HL-60/S4 treated with phorbol 12-myristate 13-acetate at 8.2 ng/mL for 4 days and 3 days (cell line): ENCODE data around the gene LCAT.

Experiments
- in situ Hi-C: fragments of 300-500 bp; cut with MboI; formaldehyde crosslinking; loops from 2 replicates; pipeline ENCODE4 v1.15.0; 2022; ENCODE audit warnings: low sequenced_read_pairs

The LCAT gene

DNA sequence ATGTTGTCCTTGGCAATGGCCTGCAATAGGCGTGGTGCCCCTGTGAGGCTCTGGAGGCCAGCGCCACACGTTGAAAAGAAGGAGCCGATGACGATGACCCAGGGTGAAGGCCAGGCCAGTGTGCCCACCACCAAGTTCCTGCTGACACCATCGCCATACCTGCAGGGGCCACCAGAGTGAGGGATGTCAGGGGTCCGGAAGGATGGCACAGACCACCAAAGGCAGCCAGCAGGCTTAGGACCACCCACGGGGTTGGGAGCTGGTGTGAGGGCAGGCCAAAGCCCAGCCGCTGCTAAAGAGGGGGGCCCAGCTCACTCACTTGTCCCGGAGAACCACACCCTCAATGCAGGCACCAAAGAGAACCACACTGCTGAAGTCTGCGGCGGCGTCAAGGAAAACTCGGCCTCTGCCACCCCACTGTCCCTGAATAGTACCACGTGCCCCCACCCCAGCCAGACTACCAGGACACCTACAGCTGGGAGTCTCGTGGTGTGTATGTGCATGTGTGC is 6.5 kb upstream of the LCAT start:
- in situ Hi-C loops = no loop called here

DNA sequence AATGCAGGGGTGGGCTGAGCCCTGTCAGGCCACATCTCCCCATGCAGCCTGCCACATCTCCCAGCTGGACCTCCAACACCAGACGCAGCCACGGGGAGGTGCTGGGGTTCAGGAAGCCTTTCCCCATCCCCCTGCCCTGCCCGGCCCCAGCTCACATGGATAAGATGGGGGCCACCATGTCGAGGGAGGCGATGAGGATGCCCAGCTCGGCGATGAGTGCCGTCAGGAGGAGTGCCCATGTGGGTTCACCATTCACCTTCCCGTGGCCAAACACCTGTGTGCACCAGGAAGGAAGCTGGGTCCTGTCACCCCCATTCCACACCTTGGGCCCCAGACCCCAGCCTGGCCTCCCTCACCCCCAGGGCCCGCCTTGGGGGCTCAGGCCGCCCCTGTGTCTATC is 5.7 kb upstream of the LCAT start:
- in situ Hi-C loops = no loop called here

DNA sequence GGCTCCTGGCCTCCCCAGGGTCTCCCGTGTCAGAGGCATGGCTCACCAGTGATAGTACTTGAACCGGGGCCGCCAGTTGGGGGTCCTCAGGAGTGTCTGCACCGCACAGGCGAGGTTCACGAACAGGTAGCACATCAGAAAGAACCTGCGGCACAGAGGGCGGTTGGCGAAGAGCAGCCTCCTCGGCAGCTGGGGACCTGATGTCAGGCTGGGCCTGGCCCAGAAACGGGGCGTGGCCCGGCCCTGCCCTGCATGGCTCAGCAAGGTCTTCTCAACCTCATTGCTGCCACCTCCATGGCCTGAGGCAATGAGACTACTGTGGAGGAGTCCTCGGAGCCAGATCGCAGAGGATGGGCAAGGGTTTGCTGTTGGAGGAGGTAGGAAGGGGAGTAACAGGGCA is 4.1 kb upstream of the LCAT start:
- in situ Hi-C loops = no loop called here

DNA sequence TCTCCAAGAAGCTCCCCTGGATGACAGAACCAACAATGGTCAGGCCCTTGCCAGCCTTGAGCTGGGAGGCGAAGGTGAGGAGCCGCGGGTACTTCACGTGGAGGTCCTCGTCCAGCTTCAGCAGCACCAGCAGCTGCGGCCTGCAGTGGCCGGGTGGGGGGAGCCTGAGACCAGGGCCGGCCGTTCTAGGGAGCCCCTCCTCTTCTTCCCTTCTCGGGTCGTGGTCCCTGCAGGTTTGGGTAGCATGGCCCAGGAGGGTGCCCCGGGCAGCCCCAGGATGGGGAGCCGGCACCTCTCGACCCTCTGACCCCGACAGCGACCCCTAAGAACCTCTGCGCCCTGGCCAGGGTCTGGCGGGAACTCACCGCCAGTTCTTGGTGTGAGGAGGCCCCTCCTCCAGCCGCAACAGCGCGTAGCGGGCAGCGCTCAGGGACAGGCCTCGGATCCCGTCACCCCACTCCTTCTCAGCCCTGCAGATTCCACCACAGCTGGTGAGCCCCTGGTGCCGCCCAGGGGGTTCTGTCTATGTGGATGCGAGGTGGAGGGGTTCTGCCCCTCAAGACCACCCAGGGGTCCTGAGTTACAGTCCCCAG is 3.1 kb upstream of the LCAT start:
- in situ Hi-C loops = no loop called here

DNA sequence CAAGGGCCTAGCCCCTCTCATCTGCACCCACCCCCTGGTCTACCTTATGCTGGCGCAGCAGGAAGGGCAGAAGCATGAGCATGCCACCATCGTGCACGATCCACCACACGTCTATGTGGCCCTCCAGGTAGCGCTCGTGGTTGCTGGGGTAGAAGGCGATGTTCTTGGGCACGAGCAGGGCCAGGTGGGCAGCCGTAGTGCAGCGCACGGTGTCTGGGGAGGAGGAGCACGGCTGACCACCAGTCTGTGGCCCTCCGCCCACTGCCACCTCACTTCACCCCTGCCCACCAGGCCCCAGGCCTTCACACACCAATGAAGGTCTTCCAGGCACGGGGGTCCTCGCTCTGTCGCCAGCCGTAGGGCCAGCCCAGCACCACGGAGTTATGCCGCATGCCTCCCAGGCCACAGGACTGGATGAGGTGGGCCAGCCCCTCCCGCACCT is 2.2 kb upstream of the LCAT start:
- in situ Hi-C loops = no loop called here

DNA sequence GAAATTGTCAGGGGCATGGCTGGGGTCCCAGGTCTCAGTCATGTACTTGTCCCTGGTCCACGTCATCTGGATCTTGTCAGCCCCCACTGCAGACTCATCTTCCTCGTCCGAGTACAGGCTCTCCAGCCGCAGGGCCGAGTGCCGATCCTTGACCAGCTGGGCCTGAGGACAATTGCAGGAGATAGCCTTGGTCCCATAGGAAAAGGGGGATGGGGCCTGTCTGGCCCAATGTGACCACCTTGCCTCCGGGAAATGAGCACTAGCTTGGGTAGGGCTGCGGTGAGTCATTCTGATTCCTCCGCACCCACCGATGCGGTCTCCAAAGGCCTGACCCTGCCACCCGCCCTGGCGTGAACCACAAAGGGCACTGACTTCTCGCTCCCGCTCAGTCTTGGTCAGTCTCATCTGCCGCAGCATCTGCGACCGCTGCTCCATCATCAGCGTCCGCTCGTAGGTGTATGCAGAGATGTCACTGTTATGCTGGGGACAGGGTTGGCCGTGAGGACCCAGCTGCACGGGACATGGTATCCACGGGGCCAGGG is 1.5 kb upstream of the LCAT start:
- in situ Hi-C loops = no loop called here

DNA sequence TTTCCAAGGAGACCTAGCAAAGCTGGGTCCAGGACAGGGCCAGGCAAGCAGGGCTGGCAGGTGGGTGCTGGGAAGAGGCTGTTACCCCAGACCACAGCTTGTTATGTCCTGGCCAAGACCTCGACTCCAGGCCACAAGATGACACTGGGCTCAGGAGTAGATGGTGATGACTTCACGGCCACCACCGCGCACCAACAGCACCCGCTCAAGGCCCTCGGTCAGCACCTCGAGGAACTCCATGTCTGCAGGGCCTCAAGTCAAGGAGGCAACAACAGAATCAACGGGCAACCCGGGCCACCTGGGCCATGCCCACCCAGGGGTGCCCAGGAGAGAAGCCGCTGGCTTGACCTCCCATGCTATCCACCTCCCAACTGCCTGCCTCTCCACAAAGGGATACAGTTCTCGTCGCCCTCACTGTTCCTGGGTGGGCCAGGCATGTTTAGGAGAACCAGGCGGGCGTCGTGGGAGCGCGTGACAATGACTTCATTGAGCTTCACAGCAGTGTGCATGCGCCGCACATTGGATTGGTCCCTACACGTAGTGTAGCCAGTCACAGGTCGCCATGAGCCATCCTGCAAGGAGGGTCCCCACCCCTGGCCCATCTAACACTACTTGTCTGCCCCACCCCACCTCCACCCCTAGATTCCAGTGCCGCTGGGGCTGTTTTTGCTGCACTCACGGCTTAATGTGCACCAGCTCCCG is 921 bp upstream of the LCAT start:
- in situ Hi-C loops = no loop called here

DNA sequence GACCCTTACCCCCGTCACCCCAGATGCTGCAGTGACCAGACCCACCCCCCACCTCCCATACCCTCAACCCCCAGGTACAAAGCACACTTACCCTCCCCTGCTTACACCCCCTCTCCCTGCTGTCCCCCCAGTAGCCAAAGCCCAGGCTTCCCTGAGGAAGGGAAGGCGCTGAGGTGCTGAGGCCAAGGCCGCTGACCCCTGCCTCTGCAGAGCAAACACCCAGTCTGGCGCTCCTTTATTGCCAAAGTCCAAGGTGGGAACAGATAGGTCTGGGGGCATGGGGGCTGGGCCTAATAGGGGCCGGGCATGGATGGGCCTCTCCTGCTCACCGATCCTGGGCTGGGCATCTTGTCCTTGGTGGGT is 683 bp downstream of the LCAT start:
- in situ Hi-C loops = no loop called here

DNA sequence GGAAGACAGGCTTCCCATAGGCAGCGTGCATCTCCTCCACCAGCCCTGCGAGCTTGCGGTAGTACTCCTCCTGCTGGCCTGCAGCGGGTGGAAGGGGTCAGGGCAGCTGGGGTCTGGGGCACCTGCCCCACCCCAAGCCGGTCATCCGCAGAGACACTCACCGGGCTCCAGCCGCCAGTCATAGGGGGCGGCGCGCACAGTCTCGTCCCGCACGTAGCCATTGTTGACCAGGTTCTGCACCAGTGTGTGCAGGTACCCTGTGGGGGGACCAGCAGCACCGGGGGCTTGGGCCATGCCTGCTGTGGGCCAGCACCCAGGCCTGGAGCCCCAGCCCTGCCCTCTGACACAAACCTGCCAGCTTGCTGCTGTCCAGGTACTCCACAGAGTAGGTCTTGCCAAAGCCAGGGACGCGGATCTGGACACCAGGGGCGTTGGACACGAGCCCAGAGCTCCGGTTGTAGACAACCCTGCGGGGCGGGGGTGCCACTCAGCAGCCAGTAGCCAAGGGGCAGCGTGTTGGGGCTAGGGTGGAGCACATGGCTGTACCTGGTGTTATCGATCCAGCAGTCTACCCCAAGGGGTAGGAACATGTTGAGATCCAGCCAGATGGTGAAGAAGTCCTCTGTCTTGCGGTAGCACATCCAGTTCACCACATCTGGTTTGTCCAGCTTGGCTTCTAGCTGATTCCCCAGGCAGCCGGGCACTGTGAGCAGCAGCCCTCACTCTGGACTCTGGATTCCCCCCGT is 1.2 kb downstream of the LCAT start:
- in situ Hi-C loops = no loop called here

DNA sequence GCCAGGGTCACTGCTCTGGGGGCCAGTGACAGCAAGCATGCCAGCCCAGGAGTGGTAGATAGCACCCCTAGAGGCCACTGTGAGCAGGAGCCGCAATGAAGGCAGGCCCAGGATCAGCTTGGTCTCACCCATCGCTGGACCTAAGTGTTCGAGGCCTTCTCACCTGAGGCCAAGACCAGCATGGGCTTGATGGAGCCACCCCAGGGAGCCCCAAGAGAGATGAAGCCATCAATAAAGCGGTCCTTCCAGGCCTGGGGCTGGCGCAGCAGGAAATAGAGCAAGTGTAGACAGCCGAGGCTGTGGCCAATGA is 1.8 kb downstream of the LCAT start:
- in situ Hi-C loops = no loop called here

DNA sequence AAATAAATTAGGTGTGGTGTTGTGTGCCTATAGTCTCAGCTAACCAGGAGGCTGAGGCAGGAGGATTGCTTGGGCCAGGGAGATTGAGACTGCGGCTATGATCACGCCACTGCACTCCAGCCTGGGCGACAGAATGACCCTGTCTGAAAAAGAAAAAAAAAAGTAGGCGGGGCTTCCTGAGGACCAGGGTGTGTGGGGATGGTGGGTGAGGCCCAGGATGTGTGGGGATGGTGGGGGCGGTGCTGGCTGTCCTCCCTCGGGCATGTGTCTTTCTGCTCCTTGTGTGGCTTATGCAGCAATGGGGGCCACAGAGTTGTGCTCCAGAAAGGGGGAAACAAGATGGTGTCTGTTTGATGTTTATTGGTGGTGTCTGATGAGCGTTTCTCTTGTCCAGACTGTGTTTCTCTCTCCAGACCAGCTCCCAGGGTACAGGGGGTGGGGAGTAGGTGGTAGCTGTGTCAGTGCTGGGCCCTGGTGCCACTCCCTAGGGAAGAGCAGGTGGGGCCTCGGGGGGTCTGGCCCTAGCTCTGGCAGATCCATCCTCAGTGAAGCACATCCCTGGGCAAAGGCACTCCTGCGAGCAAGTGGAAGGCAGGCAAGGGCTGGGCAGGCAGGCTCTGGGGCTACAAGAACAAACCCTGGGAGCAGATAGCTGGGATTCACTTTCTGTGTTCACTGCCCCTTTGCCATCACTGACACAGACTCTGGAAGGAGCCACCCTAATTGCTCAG is 2.3 kb downstream of the LCAT start:
- in situ Hi-C loops = no loop called here

DNA sequence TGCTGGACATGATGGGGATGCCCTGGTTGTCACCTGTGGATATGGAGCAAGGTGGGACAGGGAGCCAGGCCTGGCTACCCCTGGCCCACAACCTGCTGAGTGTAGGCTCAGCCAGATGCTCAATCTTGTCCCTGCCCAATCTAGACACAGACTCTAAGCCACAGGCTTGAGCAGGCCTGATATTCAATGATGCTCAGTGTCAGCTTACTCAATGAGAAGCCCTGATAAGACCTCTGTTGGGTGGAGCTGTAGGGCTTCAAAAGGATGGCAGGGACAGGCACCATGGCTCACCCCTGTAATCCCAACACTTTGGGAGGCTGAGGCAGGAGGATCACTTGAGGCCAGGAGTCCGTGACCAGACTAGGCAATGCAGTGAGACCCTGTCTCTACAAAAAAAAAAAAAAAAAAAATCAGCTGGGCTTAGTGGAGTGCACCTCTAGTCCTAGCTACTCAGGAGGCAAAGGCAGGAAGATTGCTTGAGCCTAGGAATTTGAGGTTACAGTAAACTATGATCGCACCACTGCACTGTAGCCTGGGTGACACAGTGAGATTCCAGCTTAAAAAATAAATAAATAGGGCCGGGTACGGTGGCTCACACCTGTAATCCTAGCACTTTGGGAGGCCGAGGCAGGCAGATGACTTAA is 3.4 kb downstream of the LCAT start:
- in situ Hi-C loops = no loop called here

DNA sequence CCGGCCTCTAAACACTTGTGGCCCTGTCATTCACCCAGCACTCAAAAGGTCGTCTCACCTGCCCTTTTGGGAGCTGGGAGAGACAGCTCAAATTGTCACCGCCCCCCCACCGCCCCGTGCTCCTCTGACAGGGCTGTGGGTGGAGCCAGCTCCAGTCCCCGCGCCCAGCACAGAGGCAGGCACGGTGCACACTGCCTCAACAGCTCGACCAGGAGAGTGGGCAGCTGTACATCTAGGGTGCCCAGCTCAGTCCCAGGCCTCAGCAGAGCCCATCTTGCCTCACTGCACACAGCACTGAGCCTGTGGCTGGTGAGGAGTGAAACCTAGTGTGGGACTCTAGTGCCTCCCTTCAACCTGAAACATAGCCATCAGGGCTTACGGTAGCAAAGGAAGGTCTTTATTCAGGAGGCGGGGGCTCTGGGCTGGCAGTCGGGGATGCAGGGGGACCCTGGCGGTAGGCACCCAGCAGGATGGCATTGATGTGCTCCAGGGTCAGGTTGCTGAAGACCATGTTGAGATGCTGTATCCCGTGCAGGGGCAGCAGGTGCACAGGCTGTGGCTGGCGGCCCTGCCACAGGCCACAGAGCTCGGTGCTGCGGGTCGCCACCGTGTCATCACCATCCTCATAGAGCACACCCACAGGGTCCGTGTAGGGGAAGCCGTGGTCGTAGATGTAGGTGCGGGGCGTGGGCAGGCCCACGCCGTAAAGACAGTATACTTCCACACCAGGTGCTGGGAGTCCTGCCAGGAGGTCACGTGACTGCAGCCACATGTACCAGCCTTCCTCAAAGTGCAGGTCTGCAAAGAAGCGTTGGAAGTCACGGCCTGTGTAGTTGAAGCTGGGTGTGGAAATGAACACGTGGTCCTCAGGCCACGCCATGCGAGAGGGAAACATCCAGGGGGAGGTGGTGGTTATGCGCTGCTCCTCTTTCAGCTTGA is 4.1 kb downstream of the LCAT start:
- in situ Hi-C loops = loop anchor here (10.0 kb wide), 1 partner anchor 55 kb away; the partner anchor contains the start of gene NRN1L

DNA sequence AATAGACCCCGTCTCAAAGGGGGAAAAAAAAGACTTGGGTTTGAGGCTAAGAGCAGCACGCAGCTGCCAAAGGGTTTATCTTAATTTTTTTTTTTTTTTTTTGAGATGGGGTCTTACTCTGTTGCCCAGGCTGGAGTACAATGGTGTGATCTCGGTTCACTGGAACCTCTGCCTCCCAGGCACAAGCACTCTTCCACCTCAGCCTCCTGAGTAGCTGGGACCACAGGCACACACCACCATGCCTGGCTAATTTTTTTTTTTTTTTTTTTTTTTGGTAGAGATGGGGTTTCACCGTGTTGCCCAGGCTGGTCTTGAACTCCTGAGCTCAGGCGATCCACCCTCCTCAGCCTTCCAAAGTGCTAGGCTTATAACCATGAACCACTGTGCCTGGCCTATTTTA is 6.2 kb downstream of the LCAT start:
- in situ Hi-C loops = loop anchor here (10.0 kb wide), 1 partner anchor 53 kb away; the partner anchor contains the start of gene NRN1L

DNA sequence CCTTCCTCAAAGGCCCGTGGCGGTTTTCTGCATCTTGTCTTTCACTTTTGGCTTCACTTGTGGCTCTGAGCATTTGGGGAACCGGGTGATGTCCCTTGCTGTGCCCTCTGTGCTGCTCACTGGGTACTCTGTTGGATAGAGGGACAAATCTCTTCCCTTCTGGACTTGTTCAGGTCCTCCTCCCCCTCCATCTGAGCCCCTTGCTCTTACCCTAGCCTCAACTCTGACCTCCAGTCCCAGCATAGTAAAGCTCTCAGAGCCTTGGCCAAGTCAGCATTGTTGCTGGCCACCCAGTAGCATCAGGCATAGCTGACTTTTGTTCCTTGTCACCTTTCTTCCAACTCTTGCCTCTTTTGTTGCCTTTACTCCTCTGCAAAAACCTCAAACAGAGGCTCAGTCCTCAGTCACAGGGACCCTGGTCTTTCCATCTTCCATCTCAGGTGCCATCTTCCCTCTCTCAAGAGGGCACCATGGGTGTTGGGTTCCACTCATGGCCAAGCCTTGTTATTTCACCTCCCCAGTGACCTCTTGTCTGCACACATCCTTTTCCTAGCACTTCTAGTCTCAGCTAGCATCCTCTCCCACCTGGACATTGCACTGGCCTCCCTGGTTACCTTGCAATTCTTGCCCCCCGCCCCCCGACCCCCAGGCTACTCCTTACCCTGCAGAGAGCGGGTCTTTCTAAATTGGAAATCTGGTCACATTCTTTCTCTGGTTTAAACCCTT is 6.9 kb downstream of the LCAT start:
- in situ Hi-C loops = loop anchor here (10.0 kb wide), 1 partner anchor 52 kb away; the partner anchor contains the start of gene NRN1L

DNA sequence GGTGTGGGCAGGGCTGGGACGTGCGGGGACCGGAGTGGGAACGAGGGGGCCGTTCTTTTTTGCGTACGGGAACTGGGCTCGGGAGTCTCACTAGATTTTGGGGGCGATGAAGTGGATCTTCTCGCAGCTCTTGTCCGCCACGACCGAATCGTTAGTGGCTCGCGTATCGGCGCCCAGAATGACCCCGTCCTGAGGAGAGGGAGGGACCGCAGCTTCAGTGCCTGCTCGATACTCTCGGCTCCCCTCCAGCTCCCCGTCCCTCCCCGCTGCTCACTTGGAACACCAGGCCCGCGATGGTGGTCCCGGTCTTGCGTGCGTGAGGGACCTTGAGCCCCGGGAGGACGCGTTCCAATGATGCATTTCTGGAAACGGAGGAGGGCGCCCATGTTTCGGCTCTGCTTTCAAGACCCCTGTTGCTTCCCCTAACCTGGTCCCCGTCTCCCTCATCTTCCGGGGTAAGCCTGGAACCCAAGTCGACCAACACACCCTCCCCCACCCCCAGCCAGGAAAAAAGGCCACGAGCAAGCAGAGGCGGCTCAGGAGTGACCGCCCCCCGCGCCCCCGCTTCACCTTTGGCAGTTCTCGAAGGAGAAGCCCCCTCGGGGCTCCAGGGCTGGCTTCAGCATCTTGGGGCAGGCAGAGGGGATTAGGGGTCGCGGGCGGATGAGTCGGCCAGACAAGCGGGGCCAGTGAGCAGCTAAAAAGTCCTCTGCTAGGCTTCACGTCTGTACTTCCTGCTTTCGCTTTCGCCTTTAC is 7.6 kb downstream of the LCAT start, which contains the start of gene PSMB10:
PSMB10 (minus strand) TSS at position 727 of the 756 bp plus-strand sequence; CDS start at position 626, 101 bp downstream.
- in situ Hi-C loops = loop anchor here (10.0 kb wide), 1 partner anchor 52 kb away; the partner anchor contains the start of gene NRN1L

DNA sequence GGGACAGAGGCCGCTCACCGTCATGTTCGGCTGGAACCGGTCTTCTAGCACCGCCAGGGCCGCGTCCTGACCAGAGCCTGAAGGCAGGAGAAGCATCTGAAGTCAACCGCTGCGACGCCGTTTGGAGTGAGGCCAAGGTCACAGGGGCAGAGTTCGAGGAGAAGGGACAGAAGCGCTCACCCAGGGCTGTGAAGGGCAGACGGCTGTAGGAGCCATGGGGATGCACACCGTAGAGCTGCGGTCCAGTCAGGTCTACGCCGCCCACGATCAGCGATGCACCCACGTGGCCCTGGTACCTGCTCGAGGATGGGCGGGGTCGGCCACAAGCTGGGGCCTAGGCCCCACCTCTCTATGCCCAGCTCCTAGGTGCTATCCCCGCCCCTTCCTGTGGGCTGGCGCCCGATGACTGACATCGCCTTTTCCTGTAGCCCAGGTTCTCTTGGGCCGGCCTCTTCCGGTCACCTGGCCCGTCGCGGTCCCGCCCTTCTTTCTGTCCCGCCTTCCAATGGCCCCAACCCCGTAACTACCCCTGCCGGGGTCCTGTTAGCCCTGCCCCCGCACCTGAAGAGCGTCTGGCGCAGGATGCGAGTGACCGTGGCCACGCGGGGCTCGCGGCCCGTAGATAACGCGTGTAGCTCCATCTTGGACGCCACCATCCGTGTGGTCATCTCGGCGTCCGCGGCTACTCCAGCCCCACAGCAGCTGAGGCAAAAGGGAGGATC is 8.4 kb downstream of the LCAT start:
- in situ Hi-C loops = loop anchor here (10.0 kb wide), 1 partner anchor 51 kb away; the partner anchor contains the start of gene NRN1L
